Measurements from ENCODE around the gene PLEKHF1.

The PLEKHF1 gene

DNA sequence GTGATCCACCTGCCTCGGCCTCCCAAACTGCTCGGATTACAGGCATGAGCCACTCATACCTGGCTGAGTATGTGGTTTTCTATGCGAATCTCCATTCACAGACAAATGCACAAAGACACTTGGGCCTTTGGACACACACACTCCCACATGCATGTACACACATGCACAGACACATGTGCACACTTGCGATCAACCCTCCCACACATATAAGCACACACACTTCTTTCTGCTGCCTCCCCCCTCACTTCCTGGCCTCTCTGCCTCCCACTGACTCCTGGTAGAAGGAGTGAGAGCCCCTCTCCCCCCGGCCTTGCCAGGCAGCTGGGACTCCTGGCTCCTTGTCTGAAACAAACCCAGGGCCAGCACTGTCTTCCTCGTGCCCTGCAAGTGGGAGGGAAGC, 29.3 kb upstream of the PLEKHF1 start:
- no peak for DNase-seq

GRCh38 chr19:29636553-29637360, 28.5 kb upstream of the PLEKHF1 start:
- DNase-seq = no peak

GRCh38 chr19:29639086-29639485, 26.2 kb upstream of the PLEKHF1 start:
- DNase-seq = no peak

DNA sequence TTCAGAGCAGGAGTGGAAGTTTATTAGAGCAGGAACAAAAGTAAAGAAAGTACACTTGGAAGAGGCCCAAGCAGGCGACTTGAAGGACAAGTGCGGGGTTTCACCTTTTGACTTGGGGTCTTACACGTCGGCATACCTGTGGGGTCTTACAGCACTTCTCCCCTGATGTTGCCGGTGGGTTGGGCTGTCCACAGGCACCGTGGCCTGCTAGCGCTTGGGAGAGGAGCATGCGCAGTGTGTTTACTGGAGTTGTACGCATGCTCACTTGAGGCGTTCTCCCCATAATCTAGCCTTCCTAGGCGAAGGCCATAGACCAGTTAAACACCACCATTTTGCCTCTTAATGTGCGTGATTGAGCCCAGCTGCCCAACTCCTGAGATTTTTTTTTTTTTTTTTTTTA, 25.0 kb upstream of the PLEKHF1 start:
- DNase-seq = no peak

DNA sequence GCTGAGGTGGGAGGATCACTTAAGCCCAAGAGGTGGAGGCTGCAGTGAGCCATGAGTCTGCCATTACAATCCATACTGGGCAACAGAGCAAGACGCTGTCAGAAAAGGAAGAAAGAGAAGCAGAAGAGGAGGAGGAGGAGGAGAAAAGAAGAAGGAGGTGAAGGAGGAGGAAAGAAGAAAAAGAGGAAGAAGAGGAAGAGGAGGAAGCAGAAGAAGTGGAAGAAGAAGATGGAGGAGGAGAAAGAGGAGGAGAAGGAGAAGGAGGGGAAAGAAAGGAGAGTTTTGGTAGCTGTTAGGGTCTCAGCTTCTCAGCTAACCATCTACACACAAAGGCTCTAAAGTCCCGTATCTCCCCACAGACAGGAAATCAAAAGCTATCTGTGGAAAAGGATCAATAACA, 23.7 kb upstream of the PLEKHF1 start:
- no peak for DNase-seq

DNA sequence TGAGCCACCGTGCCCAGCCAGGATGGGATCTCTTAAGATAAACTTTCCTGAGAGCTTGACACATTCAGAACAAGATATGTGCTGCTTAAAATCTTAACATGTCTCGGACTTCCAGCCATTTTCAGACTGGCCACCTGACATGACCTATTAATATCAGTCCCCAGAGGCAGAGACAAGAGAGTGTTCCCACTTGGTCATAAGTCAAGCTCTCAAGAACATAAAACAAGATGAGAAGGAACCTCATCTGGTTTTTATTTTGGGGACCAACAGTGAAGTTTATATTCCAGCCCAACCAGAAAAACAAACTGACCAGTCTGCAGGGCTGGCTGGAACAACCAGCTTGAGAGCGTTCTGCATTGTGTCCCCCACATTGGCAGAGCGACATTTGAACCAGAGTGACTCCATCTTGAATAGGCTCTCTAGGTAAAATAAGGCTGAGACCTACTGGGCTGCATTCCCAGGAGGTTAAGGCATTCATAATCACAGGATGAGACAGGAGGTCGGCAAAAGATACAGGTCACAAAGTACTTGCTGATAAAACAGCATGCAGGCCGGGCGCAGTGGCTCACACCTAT, 21.8 kb upstream of the PLEKHF1 start:
- no peak for DNase-seq

DNA sequence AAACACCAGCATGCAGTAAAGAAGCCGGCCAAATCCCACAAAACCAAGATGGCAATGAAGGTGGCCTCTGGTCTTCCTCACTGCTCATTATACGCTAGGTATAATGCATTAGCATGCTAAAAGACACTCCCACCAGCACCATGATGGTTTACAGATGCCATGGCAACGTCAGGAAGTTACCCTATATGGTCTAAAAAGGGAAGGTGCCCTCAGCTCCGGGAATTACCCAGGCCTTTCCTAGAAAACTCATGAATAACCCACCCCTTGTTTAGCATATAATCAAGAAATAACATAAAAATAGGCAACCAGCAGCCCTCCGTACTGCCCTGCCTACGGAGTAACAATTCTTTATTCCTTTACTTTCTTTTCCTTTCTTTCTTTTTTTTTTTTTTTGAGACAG, 21.1 kb upstream of the PLEKHF1 start:
- no peak for DNase-seq

DNA sequence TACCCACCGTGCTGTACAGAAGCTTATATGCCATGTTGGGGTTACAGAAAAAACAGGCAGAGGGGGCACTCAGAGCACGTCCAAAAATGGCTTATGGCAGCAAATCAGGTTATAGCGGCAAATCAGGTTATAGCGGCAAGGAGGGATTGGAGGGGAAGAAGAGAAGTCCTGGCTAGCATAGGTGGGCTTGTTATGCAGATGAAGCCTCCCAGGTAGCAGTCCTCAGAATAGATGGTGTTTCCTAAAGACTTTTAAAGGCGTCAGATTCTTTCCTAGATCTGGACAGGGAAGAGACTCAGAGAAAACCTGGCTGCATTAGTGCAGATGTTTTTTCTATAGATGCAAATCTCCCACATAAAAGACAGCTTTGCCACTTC, 19.8 kb upstream of the PLEKHF1 start:
- DNase-seq = no peak

DNA sequence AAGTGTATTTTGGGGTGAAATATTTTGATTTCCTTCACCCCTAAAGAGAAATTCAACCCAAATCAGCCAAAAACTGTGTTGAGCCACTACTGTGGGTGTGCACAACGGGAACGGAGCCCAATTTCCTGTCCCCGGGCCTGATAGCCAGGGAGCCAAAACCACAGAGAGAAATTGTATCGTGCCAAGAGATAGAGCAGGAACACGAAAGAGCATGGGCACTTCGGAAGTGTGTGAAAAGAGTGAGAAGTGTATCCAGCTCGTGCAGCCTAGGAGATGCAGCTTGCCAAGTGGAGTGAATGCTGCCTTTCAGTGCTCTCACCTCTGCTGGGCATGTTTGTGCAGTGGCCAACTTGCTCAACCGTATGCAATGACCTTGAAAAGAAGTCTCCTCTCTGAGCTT, 19.4 kb upstream of the PLEKHF1 start:
- DNase-seq = no peak

- DNase-seq = no peak
These were observed 14.4 kb upstream of the PLEKHF1 start for GRCh38 chr19:29650772-29651387.

DNA sequence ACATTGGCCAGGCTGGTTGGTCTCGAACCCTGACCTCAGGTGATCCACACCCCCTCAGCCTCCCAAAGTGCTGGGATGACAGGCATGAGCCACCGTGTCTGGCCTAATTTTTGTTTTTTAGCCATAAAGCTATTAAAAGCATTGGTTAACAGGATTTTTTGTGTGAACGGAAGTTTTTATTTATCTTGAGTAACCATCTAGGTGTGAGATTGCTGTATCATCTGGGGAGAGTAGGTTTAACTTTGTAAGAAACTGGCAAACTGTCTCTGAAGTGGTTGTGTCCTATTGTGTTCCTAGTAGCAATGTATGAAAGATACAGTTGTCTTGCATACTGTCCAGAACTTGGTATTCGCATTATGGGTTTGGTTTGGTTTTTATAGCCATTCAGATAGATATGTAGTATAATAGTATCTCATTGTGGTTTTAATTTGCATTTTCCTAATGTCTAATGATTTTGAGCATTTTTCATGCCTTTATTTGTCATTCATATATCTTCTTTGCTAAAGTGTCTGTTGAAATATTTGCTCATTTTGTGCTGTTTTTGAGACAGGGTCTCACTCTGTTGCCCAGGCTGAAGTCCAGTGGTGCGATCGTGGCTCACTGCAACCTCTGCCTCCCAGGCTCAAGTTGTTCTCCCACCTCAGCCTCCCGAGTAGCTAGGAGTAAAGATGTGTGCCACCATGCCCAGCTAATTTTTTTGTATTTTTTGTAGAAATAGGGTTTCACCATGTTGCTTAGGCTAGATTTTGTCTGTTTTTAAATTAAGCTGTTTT, 13.5 kb upstream of the PLEKHF1 start:
- DNase-seq = no peak

GRCh38 chr19:29653398-29653797, 11.9 kb upstream of the PLEKHF1 start:
- no peak for DNase-seq

DNA sequence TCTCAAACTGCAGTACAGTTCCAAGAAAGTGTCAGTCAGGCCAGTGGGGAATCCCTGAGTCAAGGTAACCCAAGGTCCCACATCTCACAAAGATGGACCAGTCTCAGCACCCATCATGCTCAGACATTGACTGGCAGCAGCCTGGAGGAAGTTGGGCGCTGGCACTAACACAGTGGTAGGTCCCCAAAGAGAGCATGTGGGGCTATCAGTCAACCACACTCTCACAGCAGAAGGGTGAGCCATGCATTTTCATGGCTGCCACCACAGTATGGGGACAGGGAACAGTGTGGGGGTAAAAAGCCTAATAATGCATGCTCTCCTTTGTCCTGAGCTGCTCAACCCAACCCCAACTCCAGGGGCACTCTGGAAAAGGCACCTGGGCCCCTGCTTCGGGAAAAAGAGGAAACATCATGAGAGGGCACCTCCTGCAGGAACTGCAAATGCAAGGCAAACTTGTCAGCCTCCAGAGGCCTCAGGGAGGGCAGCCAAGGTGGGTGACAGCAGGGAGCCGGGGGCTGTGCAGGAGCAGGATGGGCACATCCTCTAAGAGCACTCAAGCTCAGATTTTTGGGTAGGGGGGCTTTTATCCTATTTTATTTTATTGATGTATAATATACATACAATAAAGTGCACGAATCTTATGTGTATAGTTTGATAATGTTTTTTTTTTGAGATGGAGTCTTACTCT, 9.5 kb upstream of the PLEKHF1 start:
- DNase-seq = no peak

DNA sequence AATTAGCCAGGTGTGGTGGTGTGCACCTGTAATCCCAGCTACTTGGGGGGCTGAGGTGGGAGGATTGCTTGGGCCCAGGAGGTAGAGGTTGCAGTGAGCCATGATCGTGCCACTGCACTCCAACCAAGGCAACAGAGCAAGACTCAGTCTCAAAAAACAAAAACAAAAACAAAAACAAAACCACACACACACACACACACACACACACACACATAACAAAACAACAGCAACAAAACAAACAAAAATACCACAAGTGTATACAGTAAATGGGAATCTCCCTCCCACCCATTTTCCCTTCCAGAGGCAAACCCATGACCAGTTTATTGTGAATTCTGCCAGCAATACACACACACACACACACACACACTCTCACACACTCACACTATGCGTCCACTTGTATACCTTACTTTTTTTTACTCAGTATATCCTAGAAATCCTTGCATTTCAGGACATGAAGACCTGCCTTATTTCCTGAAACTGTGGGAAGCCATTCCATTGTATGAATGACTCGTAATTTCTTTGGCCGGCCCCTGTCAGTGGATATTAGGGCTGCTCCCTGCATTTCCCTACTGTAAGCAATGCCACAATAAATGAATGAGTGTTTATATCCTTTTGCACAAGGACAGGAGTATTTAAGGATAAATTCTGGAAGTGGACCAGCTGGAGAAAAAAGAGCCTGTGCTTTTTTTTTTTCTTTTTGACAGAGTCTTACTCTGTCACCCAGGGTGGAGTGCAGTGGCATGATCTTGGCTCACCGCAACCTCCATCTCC, 6.9 kb upstream of the PLEKHF1 start:
- DNase-seq = no peak

DNA sequence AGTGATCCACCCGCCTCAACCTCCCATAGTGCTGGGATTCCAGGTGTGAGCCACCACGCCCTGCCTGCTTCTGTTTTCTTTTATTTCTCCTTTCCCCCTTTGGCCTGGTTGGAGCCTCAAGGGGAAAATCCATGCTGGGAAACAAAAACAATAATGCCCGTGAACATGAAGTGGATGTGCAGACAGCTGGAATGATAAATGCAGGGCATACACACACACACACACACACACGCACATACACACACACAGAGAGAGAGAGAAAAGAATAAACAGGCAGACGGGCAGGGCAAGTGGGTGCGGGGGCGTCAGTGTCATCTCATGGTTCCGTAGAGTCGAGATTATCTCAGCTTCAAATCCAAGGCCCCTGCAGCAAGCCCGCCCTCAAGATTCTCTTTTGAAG, 4.4 kb upstream of the PLEKHF1 start:
- DNase-seq = no peak

DNA sequence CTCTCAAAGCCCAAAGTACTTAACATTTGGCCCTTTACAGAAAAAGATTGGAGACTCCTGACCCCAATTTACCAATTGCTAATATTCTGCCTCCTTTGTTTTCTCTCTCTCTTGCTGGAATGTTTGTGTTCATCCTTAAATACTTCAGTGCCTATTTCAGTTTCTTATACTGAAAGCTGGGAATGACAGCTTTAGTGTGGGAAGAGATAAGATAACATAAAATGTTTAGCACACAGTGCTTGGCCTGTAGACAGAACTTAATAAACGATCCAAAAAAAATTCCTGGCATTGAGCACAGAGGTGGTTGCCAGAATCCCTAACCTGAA, 3.0 kb upstream of the PLEKHF1 start:
- no peak for DNase-seq

DNA sequence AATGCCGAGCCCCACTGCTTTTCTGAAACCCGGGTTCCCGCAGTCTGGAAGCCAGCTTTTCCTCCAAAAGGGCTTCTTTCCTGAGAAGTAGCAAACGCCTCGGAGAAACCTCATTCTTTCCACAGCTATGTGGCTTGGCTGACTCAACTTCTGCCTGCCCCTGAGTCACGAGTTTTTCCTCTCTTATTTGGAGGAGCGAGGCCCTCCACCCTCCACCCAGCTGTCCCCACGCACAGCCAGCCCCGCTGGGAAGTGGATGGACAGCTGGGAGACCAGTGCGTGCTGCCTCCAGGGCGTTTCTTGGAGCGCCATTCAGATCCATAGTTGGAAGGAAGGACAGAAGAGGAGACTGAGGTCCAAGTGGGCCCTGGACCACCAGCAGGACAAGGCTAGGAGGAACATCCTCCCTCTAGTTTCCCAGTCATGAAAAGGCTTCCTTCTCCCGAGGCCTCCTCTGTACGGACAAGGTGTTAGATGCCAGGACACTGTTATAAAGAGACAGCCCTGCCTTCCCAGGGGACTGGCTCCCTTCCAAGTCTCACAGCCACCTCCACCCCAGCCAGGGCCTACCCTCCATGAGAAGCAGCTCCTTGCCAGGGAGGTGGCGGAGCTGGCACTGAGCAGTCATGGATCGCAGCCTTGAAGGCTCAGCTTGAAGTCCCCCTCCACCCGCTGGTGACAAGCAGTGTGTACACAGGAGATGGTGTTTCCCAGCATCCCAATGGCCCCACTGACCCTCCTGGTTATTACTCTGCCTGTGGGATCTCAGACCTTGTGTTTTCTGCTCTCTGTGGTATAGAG, 2.5 kb upstream of the PLEKHF1 start:
- no peak for DNase-seq

- DNase-seq = no peak
These were observed 1.2 kb upstream of the PLEKHF1 start for GRCh38 chr19:29663861-29664752.

DNA sequence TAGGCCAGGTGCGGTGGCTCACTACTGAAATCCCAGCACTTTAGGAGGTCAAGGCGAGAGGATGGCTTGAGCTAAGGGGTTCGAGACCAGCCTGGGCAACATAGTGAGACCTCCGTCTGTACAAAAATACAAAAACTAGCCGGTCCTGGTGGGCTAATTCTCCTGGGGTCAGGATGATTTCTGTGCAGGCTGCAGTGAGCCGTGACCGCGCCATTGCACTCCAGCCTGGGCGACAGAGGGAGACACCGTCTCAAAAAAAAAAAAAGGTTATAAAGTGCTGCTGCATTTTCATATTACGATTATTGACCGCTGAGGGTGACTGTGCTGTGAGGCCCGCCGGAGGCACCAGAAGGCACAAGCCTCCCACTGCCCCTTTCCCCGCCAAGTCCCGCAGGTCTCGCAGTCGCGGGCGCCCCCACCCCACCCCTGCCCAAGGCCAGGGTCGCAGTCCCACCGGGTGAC, 477 bp upstream of the PLEKHF1 start:
- peak in 1 of 2 experiments; percentile 63 for DNase-seq

GRCh38 chr19:29665826-29666577, 741 bp downstream of the PLEKHF1 start:
- DNase-seq = no peak

Measured in NCI-H524 (cell line).